H1 (cell line): ENCODE results near the gene TMEM45A. TPM values are rescaled to one million over a fixed set of nuclear protein-coding genes. Genes with fewer than 3 reads are reported as not detected.

Experiments used
- CTCF ChIA-PET: fragments of 300-600 bp; sonication (Branson Sonifier 250); formaldehyde crosslinking; loops from one replicate; lab custom pipeline; 2021; ENCODE audit not compliant: partially characterized antibody; lab: Charles Lee
- POLR2A ChIA-PET: fragments of 300-600 bp; sonication (Branson Sonifier 250); formaldehyde crosslinking; loops from one replicate; lab custom pipeline; 2021; ENCODE audit warnings: inconsistent platforms; ENCODE audit not compliant: partially characterized antibody; lab: Charles Lee
- DNase-seq, 2 experiments: peaks; one replicate each; pipeline versions ENCODE4 v3.0.0 to v3.0.0-alpha.2; 2010 to 2022; ENCODE audit warnings: low spot score in 2 of 2, low read depth in 1 of 2, mixed read lengths in 1 of 2
- FAIRE-seq: peaks from 2 replicates; lab custom pipeline; 2011; peaks lifted over from hg19 to GRCh38; lab: Jason Lieb, UNC
- H2AFZ ChIP-seq: 2 replicates; pipeline ENCODE4 v1.8.1; 2012; ENCODE audit warnings: low read length, inconsistent platforms
- H2AK5ac ChIP-seq: 2 replicates; pipeline ENCODE4 v1.6.1; 2013; ENCODE audit warnings: low read depth, low read length
- H2BK120ac ChIP-seq: replicated peaks from 2 replicates; pipeline ENCODE3; 2013; ENCODE audit warnings: low read depth, low read length, inconsistent platforms
- H2BK12ac ChIP-seq: 2 replicates; pipeline ENCODE4 v1.6.1; 2013; ENCODE audit warnings: low read depth, low read length
- H2BK15ac ChIP-seq: 2 replicates; pipeline ENCODE4 v1.6.1; 2013; ENCODE audit warnings: low read length
- H2BK20ac ChIP-seq: 2 replicates; pipeline ENCODE4 v1.6.1; 2013; ENCODE audit warnings: low read length
- H2BK5ac ChIP-seq: 2 replicates; pipeline ENCODE4 v1.6.1; 2013; ENCODE audit warnings: low read depth, low read length
- H3K14ac ChIP-seq: 2 replicates; pipeline ENCODE4 v1.6.1; 2013; ENCODE audit warnings: inconsistent platforms; ENCODE audit not compliant: insufficient read length
- H3K18ac ChIP-seq: 2 replicates; pipeline ENCODE4 v1.6.1; 2013; ENCODE audit warnings: low read length; ENCODE audit errors: extremely low read depth
- H3K23ac ChIP-seq: 2 replicates; pipeline ENCODE4 v1.6.1; 2013; ENCODE audit warnings: inconsistent platforms; ENCODE audit not compliant: insufficient read length
- H3K23me2 ChIP-seq: 2 replicates; pipeline ENCODE4 v1.6.1; 2013; ENCODE audit warnings: low read depth, low read length
- H3K27ac ChIP-seq: 2 replicates; pipeline ENCODE4 v1.6.1; 2011; ENCODE audit warnings: low read depth, low read length, inconsistent platforms
- H3K27me3 ChIP-seq, 4 experiments: replicated peaks in 1 of 4; 1 replicate in 1 of 4; 2 replicates in 3 of 4; pipeline versions ENCODE4 v1.6.1 to v1.8.1; 2011 to 2013; ENCODE audit warnings: low read length in 3 of 4, mild to moderate bottlenecking in 3 of 4, inconsistent platforms in 2 of 4, mixed read lengths in 2 of 4, moderate library complexity in 1 of 4; ENCODE audit not compliant: control insufficient read depth in 3 of 4, insufficient read depth in 3 of 4; ENCODE audit errors: extremely low read depth in 1 of 4
- H3K36me3 ChIP-seq, 4 experiments: 2 replicates each; pipeline versions ENCODE4 v1.6.1 to v1.8.1; 2011 to 2013; ENCODE audit warnings: mild to moderate bottlenecking in 4 of 4, low read length in 3 of 4, moderate library complexity in 2 of 4, control low read depth in 1 of 4, inconsistent platforms in 1 of 4; ENCODE audit not compliant: insufficient read depth in 4 of 4, control insufficient read depth in 2 of 4
- H3K4ac ChIP-seq: replicated peaks from 2 replicates; pipeline ENCODE3; 2013; ENCODE audit warnings: low read length, low read depth, mixed read lengths, inconsistent platforms; ENCODE audit not compliant: insufficient read length
- H3K4me1 ChIP-seq, 4 experiments: replicated peaks in 1 of 4; 1 replicate in 1 of 4; 2 replicates in 3 of 4; pipeline versions ENCODE4 v1.6.1 to v1.8.1; 2011 to 2013; ENCODE audit warnings: low read length in 3 of 4, inconsistent platforms in 2 of 4, mixed read lengths in 1 of 4; ENCODE audit not compliant: insufficient read depth in 4 of 4, control insufficient read depth in 3 of 4
- H3K4me2 ChIP-seq, 2 experiments: 2 replicates each; pipeline versions ENCODE4 v1.6.1 to v1.8.1; 2011 to 2013; ENCODE audit warnings: low read depth in 2 of 2, low read length in 2 of 2, control low read depth in 1 of 2, inconsistent platforms in 1 of 2, mild to moderate bottlenecking in 1 of 2; ENCODE audit not compliant: insufficient read depth in 1 of 2
- H3K4me3 ChIP-seq, 4 experiments: fragments of 200-600, 300-600 bp in 1 of 4; sonication (generic), shearing (Covaris generic), sonication (Bioruptor Twin) in 1 of 4; 2 replicates each; pipeline versions ENCODE4 v1.5.1 to v1.8.1; 2011 to 2016; ENCODE audit warnings: low read length in 4 of 4, low read depth in 3 of 4, control low read depth in 2 of 4, inconsistent platforms in 2 of 4, mild to moderate bottlenecking in 2 of 4, mixed read lengths in 1 of 4, moderate library complexity in 1 of 4; ENCODE audit not compliant: insufficient read depth in 2 of 4; ENCODE audit errors: extremely low read depth in 1 of 4
- H3K56ac ChIP-seq: replicated peaks from 2 replicates; pipeline ENCODE3; 2013; ENCODE audit warnings: low read depth, mild to moderate bottlenecking, mixed read lengths, low read length, inconsistent platforms; ENCODE audit not compliant: insufficient read length
- H3K79me1 ChIP-seq: 2 replicates; pipeline ENCODE4 v1.6.1; 2013; ENCODE audit warnings: low read depth, low read length, control low read depth
- H3K79me2 ChIP-seq, 2 experiments: 2 replicates each; pipeline versions ENCODE4 v1.6.1 to v1.8.1; 2012 to 2013; ENCODE audit warnings: low read length in 2 of 2, mild to moderate bottlenecking in 2 of 2, inconsistent platforms in 1 of 2; ENCODE audit not compliant: insufficient read depth in 2 of 2, control insufficient read depth in 1 of 2
- H3K9ac ChIP-seq, 4 experiments: replicated peaks in 1 of 4; 1 replicate in 1 of 4; 2 replicates in 3 of 4; pipeline versions ENCODE4 v1.6.1 to v1.8.1; 2011 to 2013; ENCODE audit warnings: low read depth in 3 of 4, low read length in 3 of 4, control low read depth in 2 of 4, mild to moderate bottlenecking in 2 of 4, moderate library complexity in 2 of 4, inconsistent platforms in 1 of 4; ENCODE audit errors: extremely low read depth in 1 of 4
- H3K9me3 ChIP-seq, 2 experiments: 2 replicates each; pipeline versions ENCODE4 v1.6.1 to v1.8.1; 2012 to 2013; ENCODE audit warnings: mild to moderate bottlenecking in 2 of 2, moderate library complexity in 2 of 2, control low read depth in 1 of 2, inconsistent platforms in 1 of 2, low read depth in 1 of 2, low read length in 1 of 2, mixed read lengths in 1 of 2; ENCODE audit not compliant: insufficient read depth in 2 of 2
- H4K20me1 ChIP-seq, 2 experiments: replicated peaks in 1 of 2; 2 replicates each; pipeline versions ENCODE3 to v1.8.1; 2011 to 2013; ENCODE audit warnings: inconsistent platforms in 2 of 2, low read length in 2 of 2, mild to moderate bottlenecking in 1 of 2; ENCODE audit not compliant: insufficient read depth in 2 of 2, control insufficient read depth in 1 of 2
- H4K5ac ChIP-seq: 2 replicates; pipeline ENCODE4 v1.6.1; 2013; ENCODE audit warnings: low read length, low read depth, mixed read lengths, inconsistent platforms; ENCODE audit not compliant: insufficient read length
- H4K8ac ChIP-seq: 2 replicates; pipeline ENCODE4 v1.8.0; 2013; ENCODE audit warnings: mild to moderate bottlenecking, moderate library complexity, low read length, inconsistent platforms; ENCODE audit not compliant: insufficient read depth; ENCODE audit errors: extremely low read depth
- H4K91ac ChIP-seq: replicated peaks from 2 replicates; pipeline ENCODE3; 2013; ENCODE audit warnings: low read length, mixed read lengths, inconsistent platforms; ENCODE audit not compliant: insufficient read length
- BCL11A ChIP-seq, 2 experiments: IDR thresholded peaks; one replicate each; pipeline ENCODE4 v1.6.1; 2011; ENCODE audit warnings: low read depth in 2 of 2, low read length in 2 of 2, mild to moderate bottlenecking in 2 of 2
- CREB1 ChIP-seq: IDR thresholded peaks from 2 replicates; pipeline ENCODE4 v1.6.1; 2012; ENCODE audit warnings: inconsistent platforms
- E2F6 ChIP-seq: IDR thresholded peaks from 2 replicates; pipeline ENCODE4 v1.6.1; 2012; ENCODE audit warnings: inconsistent platforms
- EGR1 ChIP-seq: IDR thresholded peaks from 2 replicates; pipeline ENCODE4 v1.6.1; 2011; ENCODE audit warnings: low read depth, low read length, borderline replicate concordance
- FOSL1 ChIP-seq: IDR thresholded peaks from 2 replicates; pipeline ENCODE4 v1.6.1; 2011; ENCODE audit warnings: mild to moderate bottlenecking, low read depth, low read length, moderate library complexity; ENCODE audit not compliant: insufficient read depth
- JUN ChIP-seq: IDR thresholded peaks from 2 replicates; pipeline ENCODE4 v1.6.1; 2011; ENCODE audit warnings: low read depth, mild to moderate bottlenecking, improper control_type of control experiment, low read length
- KDM1A ChIP-seq: fragments of 200-600, 300-600 bp; sonication (generic); IDR thresholded peaks from 2 replicates; pipeline ENCODE4 v1.7.1; 2016; ENCODE audit warnings: mild to moderate bottlenecking, low read length, borderline replicate concordance
- KDM5A ChIP-seq: fragments of 200-600 bp; IDR thresholded peaks from 2 replicates; pipeline ENCODE4 v1.7.1; 2012; ENCODE audit warnings: mild to moderate bottlenecking, low read length, inconsistent platforms, mixed read lengths
- PHF8 ChIP-seq: fragments of 200-600 bp; sonication (generic); conservative IDR thresholded peaks from 2 replicates; pipeline ENCODE4 v1.7.1; 2012; ENCODE audit warnings: low read depth, mild to moderate bottlenecking, inconsistent platforms, low read length, moderate library complexity
- RXRA ChIP-seq: IDR thresholded peaks from 2 replicates; pipeline ENCODE4 v1.6.1; 2011; ENCODE audit warnings: low read depth, mild to moderate bottlenecking, low read length, moderate library complexity; ENCODE audit not compliant: insufficient read depth
- SAP30 ChIP-seq: fragments of 300-600 bp; sonication (generic); IDR thresholded peaks from 2 replicates; pipeline ENCODE4 v1.7.1; 2012; ENCODE audit warnings: low read length, moderate library complexity, mild to moderate bottlenecking, inconsistent platforms; ENCODE audit not compliant: insufficient read depth, insufficient replicate concordance
- SIX5 ChIP-seq: IDR thresholded peaks from 2 replicates; pipeline ENCODE4 v1.6.1; 2011; ENCODE audit warnings: mild to moderate bottlenecking, low read depth, low read length
- SP1 ChIP-seq: IDR thresholded peaks from 2 replicates; pipeline ENCODE4 v1.6.1; 2011; ENCODE audit warnings: low read depth, low read length
- SUZ12 ChIP-seq: fragments of 200-600 bp; sonication (generic); IDR thresholded peaks from 2 replicates; pipeline ENCODE4 v1.6.1; 2012; ENCODE audit warnings: mild to moderate bottlenecking, inconsistent platforms, low read length, moderate library complexity, mixed read lengths
- TAF1 ChIP-seq: IDR thresholded peaks from 2 replicates; pipeline ENCODE4 v1.6.1; 2011; ENCODE audit warnings: mild to moderate bottlenecking, low read depth, low read length
- WGBS, 2 experiments: shearing (Covaris generic) in 1 of 2; methylation state at CpG; one replicate each; pipeline versions ENCODE4 v1.1.6 to v1.1.7; 2013 to 2015; ENCODE audit warnings: low lambda C conversion rate in 2 of 2, mixed read lengths in 2 of 2, inconsistent platforms in 1 of 2, low coverage in 1 of 2, missing lambda C conversion rate in 1 of 2; ENCODE audit not compliant: insufficient replicate concordance in 2 of 2, insufficient coverage in 1 of 2, insufficient read length in 1 of 2; ENCODE audit errors: extremely low coverage in 1 of 2, missing lambda C conversion rate in 1 of 2; 5-methylcytosine and 5-hydroxymethylcytosine counted together
- polyA plus RNA-seq, 7 experiments: library from polyadenylated mRNA; depleted of rRNA in 3 of 7; stranded (reverse) in 5 of 7; unstranded in 2 of 7; fragments of >200 nt in 5 of 7; fragments of 200-250 nt in 2 of 7; gene quantifications; 1 replicate in 5 of 7; 2 replicates in 1 of 7; 4 replicates in 1 of 7; pipeline versions ENCODE4 v1.2.1 to v1.2.3, GENCODE V29; 2011 to 2013; ENCODE audit warnings: missing spikeins in 2 of 7, mixed read lengths in 2 of 7
- total RNA-seq: library from RNA; stranded (reverse); fragmentation: NEBNext Ultra II Directional; extraction: Animal tissue kit (Norgen Biotek cat#: 25700); gene quantifications from 2 replicates; pipeline ENCODE4 v1.2.1, GENCODE V29; 2021

The TMEM45A gene
- total and polyA plus RNA-seq, 2 of the 8 experiments (the other 6 are each of a cell fraction or from before 2014, with no cell fraction given): 12.9 to 14.2 TPM

GRCh38 chr3:100611221-100611620 lies 118.8 kb downstream of the TMEM45A start:
- no peak overlapping the region for H3K27ac ChIP-seq
- no peaks in the 10 kb centered on the region for H3K9me3 ChIP-seq
- H4K20me1 ChIP-seq: no peaks in the 10 kb centered on the region
- H4K91ac ChIP-seq: no peak overlapping the region
- H3K79me1 ChIP-seq: no peaks in the 10 kb centered on the region
- no peak overlapping the region for H2AK5ac ChIP-seq
- DNase-seq: no peak
- H2BK120ac ChIP-seq: no peak overlapping the region
- H3K23ac ChIP-seq: no peak overlapping the region
- POLR2A ChIA-PET: no interaction called here
- no peaks in the 10 kb centered on the region for H3K36me3 ChIP-seq
- FAIRE-seq: no peak
- no peak overlapping the region for H4K5ac ChIP-seq
- H3K14ac ChIP-seq: no peak overlapping the region
- H3K79me2 ChIP-seq: no peaks in the 10 kb centered on the region
- H4K8ac ChIP-seq: no peak overlapping the region
- no peaks in the 10 kb centered on the region for H3K23me2 ChIP-seq
- H3K27me3 ChIP-seq: no peaks in the 10 kb centered on the region
- H3K9ac ChIP-seq: no peak overlapping the region
- no peak overlapping the region for H3K18ac ChIP-seq
- H2BK12ac ChIP-seq: no peak overlapping the region
- H3K4me1 ChIP-seq: no peaks in the 10 kb centered on the region
- WGBS, 2 experiments: 56% methylated on average over 3 of the region's 3 CpGs; no CpG with 5 or more reads in 1 of the 2 experiments
- no peak overlapping the region for H3K4ac ChIP-seq
- no peak overlapping the region for H2AFZ ChIP-seq
- no peak overlapping the region for H2BK15ac ChIP-seq
- CTCF ChIA-PET: interaction anchor here (0.8 kb wide), 1 partner anchor 14 kb away, joined by 3 read pairs; no protein-coding TSS in a partner anchor
- H2BK20ac ChIP-seq: no peak overlapping the region
- no peak overlapping the region for H3K4me3 ChIP-seq
- H3K4me2 ChIP-seq: no peak overlapping the region
- no peak overlapping the region for H2BK5ac ChIP-seq
- no peak overlapping the region for H3K56ac ChIP-seq
- TF ChIP-seq JUN (no peak), CREB1 (no peak), TAF1 (no peak), KDM1A (no peak), KDM5A (no peak), RXRA (no peak), FOSL1 (no peak), SUZ12 (no peak), SIX5 (no peak), EGR1 (no peak), PHF8 (no peak), SP1 (no peak), SAP30 (no peak), E2F6 (no peak), BCL11A (IDR thresholded peaks at IDR 0.05; ENCODE audit: low read depth in 2 of 2, low read length in 2 of 2) (no peak)
